Measurements from ENCODE around the gene SARM1.
"Not testable (repeated sequence)": the region's sequence is repeated elsewhere in the genome, so short reads cannot be mapped to it uniquely, and the experiment has no call there.

SARM1 gene

DNA sequence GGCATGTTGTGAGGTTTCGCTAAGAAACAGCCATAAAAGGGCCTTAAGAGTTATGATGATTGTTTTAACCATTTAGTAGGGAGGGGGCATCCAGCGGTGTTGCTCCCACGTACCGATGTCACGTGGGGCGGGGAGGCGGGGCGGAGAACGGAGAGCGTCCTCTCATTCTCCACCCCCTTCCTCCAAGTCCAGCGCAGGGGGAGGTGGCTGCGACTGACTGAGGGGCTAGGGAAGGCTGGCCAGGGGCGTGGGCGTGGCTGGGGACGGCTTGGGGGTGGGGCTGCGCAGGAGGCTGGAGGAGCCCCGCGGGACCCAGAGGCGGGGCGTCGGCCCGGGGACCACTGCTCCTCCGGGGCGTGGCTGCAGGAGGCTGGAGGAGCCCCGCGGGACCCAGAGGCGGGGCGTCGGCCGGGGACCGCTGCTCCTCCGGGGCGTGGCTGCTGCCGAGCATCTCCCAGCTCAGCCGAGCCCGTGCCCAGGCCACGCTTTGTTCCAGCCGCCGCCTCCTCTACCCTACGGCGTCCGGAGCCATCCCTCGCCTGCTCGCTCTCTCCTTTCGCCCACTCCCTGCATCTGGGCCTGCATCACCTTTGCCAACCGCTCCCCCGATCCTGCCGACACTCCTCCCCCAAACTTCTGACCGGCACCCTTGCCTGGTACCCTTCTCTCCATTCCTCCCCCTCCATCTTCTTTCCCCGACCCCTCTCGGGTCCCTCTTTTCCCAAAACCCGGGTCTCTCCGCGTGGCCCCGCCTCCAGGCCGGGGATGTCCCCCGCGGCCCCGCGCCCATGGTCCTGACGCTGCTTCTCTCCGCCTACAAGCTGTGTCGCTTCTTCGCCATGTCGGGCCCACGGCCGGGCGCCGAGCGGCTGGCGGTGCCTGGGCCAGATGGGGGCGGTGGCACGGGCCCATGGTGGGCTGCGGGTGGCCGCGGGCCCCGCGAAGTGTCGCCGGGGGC, at the start of gene SARM1:
SARM1 (plus strand) TSS at position 450 of the 958 bp plus-strand sequence; CDS start at position 789, 339 bp downstream.
- peak; percentile 91 for DNase-seq

DNA sequence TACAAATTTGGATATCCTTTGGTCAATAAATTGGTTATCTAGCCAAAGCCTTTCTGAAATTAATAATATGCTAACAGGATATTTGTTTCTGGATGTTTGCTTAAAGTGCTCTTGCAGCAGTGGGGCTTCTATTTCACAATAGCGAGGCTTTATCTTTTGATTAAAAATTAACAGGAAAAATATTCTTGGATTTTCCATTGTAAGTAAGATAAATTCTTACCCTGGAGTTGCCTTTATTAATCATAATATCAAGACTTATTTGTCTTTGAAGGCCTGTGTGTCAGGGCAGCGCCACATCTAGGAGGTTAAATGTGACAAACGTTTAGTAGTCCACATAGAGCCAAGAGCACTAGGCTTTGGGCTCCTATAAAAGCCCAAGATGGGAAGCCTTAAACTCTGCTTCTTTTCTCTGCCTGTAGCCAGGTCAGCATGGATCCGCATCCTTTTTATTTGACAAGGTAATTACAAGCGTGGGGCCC, 47.2 kb upstream of the SARM1 start:
- DNase-seq = no peak

DNA sequence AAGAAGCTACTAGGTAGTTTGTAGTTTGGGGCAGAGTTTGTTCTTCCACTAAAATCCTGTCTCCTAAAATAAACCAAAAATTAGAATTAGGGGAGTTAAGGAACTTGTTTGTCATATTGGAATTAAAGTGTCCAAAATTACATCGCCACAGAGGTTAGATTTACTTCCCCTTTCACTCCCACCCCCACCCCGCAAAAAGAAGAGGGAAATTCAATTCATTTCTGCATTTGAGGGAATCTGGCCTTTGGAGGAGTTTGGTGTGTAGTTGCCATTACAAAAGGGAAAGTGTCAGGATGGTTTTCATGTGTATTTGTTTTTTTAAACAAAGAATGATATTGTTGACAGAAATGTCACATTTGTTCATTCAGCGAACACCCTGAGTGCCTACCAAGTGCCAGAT, 46.7 kb upstream of the SARM1 start:
- no peak for DNase-seq

DNA sequence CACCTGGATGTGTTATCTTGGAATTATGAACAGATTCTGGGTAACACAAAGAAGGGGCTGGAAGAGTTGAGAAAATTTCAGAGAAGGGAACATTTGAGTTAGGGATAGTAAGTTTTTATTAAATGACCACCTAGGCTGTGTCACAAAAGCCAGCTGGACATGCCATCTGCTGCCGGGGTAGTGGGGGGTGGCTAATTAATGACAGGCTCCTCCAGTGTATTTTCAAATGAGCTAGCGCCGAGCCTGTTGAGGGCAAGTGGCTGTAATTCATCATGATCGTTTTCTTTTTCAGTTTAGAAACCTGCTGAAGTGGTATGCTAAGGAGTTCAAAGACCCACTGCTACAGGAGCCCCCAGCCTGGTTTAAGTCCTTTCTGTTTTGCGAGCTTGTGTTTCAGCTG, 46.3 kb upstream of the SARM1 start:
- no peak for DNase-seq

DNA sequence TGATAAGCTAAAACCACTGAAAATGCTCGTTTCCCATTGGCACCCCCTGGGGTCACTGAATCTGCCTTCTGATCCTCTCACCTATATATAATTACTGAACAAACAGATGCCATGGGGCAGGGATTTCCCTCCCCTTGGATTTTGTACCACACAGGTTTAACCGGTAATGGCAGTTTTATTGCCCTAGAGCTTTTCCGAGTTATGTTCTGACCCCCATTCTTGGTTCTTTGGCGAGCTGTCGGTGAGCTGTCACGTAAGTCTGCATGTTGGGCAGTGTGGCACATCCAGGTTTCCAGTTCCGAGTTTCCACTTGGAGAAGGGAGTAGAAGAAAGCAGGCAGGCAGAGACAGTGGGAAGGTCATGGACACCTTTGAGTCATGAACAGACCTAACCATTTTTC, 45.4 kb upstream of the SARM1 start:
- no peak for DNase-seq

DNA sequence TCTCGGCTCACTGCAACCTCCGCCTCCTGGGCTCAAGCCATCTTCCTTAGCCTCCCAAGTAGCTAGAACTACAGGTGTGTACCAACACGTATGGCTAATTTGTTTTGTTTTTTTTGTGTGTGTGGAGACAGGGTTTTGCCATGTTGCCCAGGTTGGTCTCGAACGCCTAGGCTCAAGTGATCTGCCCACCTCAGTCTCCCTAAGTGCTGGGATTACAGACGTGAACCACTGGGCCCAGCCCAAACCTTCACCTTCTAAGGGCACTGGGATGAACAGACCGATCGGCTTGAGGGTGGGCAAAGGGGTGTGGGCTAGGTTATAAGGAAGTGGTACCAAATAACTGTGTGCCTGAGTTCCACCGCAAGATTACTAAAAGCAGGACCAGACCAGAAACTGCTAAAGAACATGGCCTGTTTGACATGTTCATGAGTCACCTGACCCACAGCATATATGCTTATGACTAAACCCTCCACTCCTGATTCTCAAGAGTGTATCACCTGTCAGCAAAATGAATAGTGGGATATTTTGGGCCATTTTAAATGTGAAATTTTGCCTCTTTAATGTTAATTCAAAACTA, 44.4 kb upstream of the SARM1 start:
- DNase-seq = no peak

DNA sequence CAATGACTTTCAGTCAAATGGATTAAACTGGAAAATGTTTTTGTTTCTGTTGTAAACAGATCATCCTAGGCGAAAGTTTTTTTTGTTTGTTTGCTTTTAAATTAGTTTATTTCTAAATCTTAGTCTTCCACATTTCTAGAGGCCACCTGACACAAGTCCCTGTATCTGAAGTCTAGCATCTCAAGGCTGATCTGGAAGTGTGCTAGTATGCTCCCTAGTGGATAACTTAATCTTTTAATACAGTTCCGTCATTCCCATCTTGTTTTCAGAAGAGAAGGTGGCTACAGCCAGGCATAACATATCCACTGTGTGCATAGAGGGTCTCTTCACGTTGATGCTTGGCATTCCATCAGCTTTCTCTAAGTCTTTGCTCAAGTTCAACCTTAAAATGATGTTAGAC, 43.8 kb upstream of the SARM1 start:
- DNase-seq = no peak

DNA sequence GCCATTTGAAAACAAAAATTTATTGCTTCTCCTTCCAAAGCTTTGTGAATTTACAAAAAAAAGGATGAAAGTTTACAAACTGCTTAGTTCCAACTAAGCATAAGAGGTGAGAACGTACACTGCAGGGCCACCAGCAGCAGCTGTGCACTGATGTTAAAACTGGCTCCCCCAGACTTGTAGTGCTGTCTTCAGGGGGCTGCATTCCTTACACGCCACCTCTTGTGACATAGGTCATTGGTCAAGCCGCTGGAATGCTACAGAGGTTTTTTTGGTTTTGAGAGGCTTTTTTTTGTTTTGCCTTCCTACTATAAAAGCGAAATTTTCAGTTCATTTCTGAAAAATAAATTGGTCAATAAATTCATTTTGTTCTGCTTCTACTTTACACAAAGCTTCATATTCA, 43.2 kb upstream of the SARM1 start:
- no peak for DNase-seq

DNA sequence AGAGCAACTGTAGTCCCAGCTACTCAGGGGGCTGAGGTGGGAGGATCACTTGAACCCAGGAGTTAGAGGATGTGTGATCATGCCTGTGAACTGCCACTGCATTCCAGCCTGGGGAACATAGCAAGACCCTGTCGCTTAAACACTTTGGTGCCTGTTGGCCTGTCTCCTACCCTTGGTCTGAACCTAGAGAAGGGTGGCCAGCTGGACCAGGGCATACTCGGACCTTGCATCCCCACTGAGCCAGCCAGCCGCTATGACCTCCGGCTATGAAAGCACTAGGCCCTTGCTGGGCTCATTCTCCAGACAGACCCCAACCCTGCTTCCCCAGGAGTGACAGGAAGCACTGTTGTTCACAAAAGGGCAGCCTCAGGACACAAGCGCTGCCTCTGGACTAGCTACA, 40.8 kb upstream of the SARM1 start:
- DNase-seq = no peak

DNA sequence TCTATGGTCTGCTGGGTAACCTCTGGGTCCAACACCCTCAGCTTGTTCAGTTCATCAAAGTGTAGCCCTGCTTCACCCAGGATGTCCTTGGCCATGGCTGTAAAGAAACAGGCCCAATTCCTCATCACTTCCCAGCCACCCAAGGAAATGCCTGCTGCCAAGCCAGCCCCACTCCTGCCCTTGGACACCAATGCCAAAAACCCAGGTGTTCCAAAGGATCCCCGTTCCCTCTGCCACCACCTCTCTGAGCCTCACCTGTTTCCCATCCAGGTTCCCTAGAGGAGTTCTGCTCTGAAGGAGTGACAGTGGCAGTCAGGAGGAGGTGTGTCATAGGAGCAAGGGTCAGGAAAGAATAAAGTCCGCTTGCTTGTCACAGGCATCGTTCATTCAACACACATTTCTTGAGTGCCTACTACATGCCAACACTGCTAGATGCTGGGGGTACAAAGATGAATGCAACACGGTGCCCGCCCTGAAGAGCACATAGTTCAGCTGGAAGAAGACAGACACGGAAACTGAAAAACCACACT, 39.5 kb upstream of the SARM1 start:
- DNase-seq = no peak

DNA sequence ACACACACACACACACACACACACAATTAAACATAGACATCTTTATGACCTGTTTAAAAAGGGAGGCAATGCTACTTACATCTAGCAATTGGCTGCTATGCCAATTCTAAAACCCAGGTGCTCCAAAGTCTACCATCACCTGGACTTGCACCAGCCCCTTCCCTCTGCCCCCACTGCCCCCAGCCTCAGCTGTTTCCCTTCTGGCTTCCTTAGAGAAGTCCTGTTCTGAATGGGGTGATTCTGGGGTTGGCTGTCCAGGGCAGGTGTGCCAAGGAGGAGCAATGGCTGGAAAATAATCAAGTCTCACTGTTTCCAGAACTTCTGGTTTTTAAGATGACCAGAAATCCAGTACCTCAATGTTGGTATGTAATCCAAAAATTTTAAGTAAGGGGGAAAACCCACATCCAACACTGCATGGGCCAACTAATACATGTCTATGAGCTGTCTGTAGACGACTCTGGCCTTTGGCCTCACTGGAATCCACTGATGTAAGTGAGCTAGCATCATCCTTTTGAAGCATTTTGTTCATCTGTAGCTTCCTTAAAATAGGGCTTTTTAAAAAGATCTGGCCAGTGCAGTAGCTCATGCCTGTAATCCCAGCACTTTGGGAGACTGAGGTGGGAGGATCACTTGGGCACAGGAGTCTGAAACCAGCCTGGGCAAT, 38.3 kb upstream of the SARM1 start:
- DNase-seq = no peak

DNA sequence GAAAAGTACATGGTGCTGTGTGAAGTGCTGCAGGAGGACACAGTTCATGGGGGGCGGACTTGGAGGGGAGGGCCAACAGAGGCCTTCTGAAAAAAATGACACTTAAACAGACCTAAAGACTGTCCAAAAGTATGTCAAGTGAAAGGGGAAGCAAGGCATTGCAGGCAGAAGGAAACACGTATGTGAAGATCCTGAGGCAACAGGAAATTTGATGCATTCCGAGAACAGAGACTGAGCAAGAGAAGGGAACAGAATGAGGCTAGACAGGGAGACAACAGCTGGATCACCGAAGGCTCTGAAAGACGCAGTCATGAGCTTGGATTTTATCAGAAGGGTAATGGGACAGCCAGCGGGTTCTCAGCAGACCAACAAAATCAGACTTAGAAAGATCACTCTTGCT, 37.3 kb upstream of the SARM1 start:
- no peak for DNase-seq

DNA sequence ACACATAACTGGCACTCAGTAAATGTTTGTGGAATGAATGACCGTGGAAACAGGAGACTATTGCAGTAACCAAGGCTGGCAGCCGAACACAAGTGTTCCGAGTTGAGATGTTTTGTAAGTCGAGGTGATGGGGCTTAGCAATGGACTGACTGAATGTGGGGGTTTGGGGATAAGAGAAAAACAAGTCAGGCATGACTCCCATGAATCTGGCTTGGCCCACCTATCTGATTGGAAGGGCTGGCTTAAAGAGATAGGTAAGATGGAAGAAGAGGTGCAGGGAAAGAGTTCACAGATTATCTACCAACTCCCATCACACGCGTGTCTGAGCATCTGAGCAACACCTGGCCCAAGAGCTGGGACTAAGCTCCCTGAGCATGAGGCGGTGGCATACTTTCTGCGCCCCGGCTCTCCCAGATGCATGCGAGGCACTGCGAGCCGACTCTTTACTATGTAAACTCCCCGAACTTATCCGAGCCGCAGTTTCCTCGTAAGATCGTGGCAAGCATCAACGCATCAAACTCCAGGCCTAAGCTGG, 36.8 kb upstream of the SARM1 start:
- DNase-seq = no peak

DNA sequence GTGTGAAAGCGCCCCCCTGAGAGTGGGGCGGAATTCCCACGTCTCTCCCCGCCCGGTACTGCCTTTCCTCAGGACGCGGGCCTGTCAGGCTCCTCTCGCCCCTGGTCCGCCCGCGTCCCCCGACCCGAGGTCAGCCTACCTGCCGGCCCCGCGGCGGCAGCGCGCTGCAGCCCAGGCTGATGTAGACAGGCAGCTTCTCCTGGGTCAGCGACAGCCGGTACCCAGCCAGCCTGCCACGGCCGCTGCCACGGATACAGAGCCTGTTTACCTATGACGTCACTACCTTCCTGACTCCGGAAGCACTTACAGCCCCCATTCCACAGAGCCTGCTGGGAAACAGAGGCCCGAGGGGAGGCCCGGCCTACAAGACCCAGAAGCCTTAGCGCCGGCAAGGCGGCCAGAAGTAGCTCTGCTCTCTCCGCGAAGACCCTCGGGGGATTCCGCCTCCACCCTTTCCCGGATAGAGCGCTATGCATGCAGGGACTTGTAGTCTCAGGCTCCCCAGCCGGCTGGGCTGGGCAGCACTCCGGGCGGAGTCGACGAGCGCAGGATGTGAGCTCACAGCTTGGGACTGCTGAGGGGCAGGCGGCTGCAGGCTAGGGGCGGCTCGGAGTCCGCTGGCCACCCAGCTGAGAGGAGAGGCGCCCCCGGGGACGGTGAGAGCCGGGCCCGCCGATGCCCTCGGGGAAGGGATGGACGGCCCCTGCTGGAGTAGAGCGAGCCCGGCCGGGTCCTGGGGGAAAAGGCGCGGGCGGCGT, 36.1 kb upstream of the SARM1 start, which contains the start of the genes IFT20 and TNFAIP1:
IFT20 (minus strand) TSS at position 272 of the 758 bp plus-strand sequence. CDS start 3,487 bp downstream, outside the sequence.
TNFAIP1 (plus strand) TSS at position 561 of the 758 bp plus-strand sequence. CDS start 3,761 bp downstream, outside the sequence.
- DNase-seq = peak; percentile 99

DNA sequence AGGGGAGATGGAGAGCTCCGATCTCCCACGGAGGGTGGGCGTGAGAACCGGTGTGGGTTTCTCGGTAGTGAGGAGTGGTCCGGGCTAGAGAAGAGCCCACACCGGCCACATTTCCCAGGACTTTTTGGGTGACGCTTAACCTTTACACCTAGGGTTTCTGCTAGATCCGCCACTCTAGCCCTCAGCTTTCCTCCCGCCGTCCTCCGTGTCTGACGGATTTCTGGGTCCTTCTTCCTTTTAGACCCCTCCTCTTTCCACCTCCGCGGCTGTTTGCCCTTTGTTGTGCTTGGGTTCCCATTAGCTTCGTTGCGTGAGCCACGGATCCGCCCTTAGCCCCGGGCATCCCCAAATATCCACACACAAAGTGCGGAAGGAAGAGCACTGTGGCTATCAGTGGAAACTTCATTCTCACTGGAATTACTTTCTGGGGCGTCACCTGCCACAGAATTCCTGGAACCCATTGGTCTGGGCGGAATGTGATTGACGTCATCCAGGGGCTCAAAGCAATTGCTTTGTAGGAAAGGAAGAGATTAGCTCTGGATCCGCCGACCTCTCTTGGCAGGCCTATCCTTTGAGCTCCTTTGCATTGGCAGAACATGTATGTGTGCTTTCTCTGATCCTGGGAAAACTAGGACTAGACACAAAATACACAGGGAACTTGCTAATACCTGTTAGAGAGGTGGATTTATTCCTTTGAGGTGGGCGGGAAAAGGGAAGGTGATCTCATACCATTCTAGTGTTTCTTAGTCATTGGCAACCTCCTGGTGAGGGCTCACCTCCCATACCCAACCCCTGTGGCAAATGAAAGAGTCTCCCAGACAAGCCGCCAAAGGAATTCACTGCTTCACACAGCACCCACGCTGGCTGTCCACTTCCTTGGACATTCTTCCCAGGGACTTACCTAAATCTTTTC, 35.3 kb upstream of the SARM1 start:
- DNase-seq = peak; percentile 39

DNA sequence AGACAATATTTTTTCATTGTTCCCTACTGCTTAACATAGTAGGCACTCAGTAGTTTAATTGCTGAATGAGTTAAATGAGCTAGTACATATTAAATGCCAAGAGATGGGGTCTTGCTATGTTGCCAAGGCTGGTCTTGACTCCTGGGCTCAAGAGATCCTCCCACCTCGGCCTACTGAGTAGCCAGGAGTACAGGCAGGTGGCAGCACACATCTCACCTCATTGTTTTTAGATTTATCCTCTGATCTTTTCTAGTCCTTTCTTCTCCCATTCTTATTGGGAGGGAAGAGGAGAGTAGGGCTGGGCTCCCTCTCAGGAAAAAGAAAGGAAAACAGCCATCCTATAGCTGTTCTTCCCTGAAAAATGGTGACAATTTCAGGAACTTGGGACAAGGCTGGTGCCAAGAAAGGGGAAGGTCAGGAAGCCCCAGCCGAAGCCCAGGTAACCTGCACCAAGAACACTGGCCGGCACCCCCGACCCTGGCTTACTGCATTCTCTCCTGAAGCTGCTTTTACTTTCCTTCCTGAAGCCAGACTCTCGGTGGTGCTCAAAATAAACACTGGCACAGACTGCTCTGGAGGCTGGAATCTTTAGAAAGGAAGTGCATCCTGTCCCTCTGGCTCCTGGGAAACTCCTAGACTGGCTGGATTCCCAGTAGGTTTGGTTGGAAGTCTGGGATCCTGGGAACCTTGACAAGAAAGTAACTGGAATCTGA, 33.3 kb upstream of the SARM1 start:
- DNase-seq = no peak

DNA sequence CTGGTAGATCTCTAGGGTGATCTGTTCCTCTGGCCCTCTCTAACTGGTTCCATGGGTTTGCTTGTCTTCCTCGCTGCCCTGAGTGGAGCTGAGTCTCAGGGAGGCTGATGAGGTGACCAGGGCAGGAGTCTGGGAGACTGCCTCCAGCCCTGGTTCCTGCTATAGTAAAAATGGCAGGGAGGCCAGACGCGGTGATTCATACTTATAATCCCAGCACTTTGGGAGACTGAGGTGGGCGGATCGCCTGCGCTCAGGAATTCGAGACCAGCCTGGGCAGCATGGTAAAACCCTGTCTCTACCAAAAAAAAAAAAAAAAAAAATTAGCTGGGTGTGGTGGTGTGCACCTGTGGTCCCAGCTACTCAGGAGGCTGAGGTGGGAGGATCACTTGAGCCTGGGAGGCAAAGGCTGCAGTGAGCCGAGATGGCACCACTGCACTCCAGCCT, 32.7 kb upstream of the SARM1 start:
- not testable (repeated sequence) for DNase-seq

DNA sequence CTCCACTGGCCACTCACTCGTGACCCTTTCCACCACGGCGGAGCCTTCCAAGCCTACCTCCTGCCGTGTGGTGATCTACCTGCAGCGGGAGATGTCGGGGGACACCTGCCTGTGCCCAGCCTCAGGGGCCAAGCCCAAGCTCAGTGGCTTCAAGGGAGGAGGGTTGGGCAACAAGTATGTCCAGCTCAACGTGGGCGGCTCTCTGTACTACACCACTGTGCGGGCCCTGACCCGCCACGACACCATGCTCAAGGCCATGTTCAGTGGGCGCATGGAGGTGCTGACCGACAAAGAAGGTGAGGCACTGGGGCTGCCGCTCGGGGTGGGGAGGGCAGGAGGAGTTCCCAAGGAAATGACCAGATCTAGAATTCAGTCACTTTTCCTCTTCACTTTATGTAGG, 32.1 kb upstream of the SARM1 start:
- no peak for DNase-seq

DNA sequence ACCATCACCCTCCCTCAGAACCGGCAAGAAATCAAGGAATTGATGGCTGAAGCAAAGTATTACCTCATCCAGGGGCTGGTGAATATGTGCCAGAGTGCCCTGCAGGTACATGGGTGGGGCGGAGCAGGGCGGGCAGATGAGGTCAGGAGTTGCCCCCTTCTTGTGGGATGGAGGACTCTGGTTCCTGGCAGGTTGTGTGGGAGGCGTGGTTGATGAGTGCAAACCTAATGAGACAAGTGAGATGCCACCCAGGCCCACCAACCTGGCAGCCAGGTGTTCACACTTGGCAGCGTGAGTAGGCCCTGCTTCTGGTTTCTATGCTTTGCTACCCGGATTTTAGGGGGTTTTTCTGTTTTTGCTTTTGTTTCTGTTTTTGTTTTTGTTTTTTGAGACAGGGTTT, 31.1 kb upstream of the SARM1 start:
- DNase-seq = no peak

DNA sequence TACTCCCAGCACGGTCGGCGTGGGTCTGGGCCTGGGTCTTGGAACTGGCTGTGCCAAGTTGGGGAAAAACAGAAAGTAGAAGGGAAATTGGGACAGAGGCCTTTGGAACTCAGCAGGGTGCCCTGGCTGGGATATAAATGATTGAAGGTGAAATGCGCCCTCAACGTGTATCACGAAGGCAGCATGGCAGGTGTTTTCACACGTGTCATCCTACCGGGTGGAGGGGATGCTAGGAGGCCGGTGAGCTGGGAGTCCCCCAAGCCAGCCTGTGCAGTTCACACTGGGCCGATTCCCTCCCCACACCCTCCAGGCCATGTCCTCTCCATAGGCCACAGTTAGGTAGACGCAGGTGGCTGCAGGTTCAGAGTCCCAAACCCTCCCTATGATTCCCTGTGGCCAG, 30.0 kb upstream of the SARM1 start:
- no peak for DNase-seq

Data from CD4-positive, alpha-beta T cell treated with Interleukin-21 for 1 hour (primary cell).